Stimulated activated CD8-positive, alpha-beta memory T cell treated with anti-CD3 and anti-CD28 coated beads, Interleukin-15, amount 100 ng/mL, for 4 hours (primary cell): ENCODE results near the gene KHDC3L.
"Not testable (repeated sequence)": the region's sequence is repeated elsewhere in the genome, so short reads cannot be mapped to it uniquely, and the experiment has no call there.

ENCODE experiments used
- DNase-seq, 2 donors: peaks; one replicate each; pipeline ENCODE4 v3.0.0-alpha.2; 2020; ENCODE audit warnings: low read depth in 2 of 2

KHDC3L gene

DNA sequence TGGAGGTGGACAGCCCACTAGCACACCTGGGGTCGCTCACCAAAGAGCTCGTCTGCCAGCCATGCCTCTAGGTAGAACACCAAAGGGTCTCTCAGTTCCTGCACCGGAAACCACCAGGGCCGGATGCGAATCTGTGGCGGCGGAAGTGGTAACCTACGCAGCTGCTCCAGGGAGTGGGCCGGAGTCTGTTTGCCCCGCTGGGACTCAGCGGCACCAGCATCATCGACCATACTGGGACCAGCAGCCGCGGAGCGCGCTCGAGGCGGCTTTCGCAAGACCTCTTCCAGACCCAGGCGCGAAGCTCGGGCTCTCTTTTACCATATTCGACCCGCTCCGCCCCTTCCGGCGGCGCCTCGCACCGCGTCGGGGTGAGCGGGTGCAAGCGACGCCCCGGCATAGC is 7.1 kb downstream of the KHDC3L start, which contains the start of gene OOEP:
OOEP (minus strand) TSS at position 335 of the 400 bp plus-strand sequence; CDS start at position 230, 105 bp downstream.
- no peak for DNase-seq

GRCh38 chr6:73371984-73372383 is 9.5 kb downstream of the KHDC3L start:
- DNase-seq = no peak

DNA sequence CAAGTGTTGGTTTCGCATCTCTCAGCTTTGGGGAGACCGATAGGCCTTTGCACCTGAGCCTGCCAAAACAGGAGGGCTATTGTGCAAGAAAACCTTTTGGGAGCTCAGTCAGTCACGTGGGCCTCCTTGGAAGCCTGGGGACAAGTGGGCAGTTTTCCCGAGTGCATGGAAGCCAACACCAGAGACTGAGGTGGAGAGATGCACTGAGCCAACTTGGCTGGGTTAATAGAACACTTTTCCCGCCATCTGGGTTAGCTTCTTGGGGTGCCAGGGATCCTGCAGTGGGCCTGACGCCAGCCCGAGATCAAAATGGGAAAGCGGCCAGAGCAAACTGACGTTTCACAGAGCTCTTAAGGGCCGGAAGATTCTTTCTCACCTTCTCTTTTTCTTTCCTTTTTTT is 10.1 kb downstream of the KHDC3L start:
- DNase-seq = no peak

DNA sequence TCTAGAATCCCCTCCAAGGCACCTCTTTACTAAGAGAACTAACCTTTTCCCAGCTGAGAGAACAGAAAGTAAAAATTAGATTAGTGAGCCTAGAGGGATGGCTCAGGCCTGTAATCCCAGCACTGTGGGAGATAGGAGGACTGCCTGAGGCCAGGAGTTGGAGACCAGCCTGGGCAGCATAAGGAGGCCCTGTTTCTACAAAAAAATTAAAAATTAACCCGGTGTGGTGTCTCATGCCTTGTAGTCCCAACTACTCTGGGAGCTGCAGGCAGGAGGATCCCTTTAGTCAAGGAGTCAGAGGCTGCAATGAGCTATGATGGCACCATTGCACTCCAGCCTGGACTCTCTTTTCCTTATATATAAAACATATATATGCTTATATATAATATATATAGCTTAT is 12.8 kb downstream of the KHDC3L start:
- DNase-seq = no peak

- DNase-seq = no peak
These were observed 14.8 kb downstream of the KHDC3L start for GRCh38 chr6:73377225-73377624.

DNA sequence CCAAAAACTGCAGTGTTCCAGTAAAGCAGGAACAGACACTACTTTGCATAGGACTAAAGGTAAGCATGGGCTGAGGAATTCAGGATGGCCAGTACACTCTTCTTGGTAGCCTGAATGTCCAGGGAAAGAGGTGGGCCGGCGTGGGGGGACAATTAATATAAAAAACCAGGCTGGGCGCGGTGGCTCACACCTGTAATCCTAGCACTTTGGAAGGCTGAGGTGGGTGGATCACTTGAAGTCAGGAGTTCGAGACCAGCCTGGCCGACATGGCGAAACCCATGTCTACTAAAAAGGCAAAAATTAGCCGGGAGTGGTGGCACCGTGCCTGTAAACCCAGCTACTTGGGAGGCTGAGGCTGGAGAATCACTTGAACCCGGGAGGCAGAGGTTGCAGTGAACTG is 19.1 kb downstream of the KHDC3L start:
- DNase-seq = not testable (repeated sequence)

GRCh38 chr6:73382462-73383113 is 20.1 kb downstream of the KHDC3L start:
- DNase-seq = no peak

DNA sequence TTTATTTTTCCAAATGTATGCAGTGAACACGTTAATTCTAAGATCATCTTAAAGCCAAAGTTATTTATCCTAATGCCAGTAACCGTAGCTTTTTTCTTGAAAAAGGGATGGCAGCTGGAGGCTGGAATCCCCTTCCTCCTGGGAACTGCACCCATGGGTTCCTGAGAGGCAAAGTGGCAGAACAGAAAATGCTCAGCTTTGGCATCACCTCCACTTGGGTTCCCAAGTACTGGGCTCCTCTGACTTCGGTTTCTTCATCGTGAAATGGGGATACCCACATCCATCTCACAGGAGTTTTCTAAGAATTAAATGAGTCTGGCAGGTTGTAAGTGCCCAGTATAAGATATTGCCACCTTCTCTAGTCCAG is 26.0 kb downstream of the KHDC3L start:
- no peak for DNase-seq

DNA sequence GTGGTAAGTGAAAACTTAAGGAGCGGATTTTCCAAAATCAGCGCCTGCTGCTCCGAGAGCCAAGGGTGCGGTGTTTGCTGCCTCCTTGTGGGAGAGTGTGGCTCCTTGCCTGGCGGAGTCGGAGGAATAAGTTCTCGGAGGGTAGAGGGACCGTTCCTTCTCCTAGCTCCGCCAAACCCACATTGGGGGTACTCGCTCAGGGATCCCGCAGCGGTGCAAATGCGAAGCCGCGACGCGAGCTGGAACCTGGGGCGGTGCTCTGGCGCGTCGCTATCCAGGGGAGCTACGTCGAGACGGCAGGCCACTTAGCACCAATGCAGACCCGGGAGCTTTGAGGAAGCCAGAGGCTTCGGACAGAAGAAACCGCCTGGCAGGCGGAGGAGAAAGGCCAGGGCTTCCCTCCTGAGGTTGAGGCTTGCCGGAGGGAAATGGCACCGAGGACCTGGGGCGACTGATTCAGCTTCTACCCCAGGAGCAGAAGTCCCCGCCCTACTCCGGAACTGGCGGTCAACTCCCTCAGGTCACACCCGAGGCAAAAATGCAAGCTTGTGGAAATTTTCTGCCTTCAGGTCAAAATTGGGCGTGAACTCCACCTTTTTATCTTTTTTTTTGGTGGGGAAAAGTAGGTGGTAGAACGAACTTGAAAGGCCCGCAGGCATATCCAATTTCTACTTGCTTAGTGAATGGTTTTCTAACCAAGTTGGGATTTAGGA is 26.5 kb downstream of the KHDC3L start:
- peak; percentile 24 for DNase-seq

DNA sequence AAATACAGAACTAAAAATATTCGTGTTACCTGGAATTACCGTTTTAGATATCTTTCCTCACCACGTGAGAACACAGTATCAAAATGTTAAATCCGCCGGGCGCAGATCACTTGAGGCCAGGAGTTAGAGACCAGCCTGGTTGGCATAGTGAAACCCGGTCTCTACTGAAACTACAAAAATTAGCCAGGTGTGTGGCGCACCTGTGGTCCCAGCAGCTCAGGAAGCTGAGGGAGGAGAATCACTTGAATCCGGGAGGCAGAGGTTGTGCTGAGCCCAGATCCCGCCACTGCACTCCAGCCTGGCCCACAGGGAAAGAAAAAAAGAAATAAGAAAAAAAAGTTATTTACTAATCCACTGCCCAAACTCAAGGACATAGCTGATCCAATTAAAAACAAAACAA is 27.4 kb downstream of the KHDC3L start:
- DNase-seq = no peak

DNA sequence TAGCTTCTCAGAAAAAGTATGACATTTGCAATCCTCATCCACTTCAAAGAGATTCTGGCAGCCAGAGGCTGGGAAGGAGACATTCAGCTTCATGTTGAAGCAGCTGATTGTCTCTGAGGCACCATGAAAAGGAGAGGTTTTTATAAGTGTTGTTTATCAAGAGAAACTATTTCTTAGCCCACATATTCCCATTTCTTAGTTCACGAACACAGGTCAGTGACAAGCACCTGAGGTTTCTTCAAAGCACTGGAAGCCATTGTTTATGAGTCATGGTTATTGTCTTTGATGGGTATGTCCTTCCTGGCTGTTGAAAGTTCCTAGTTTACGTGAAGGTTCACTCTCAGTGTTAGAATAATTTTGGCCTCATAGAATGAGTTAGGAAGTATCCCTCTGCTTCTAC is 29.2 kb downstream of the KHDC3L start:
- no peak for DNase-seq

- DNase-seq = not testable (repeated sequence)
These were observed 29.7 kb downstream of the KHDC3L start for GRCh38 chr6:73392188-73392587.

- no peak for DNase-seq
These were observed 30.8 kb downstream of the KHDC3L start for GRCh38 chr6:73393278-73393677.

DNA sequence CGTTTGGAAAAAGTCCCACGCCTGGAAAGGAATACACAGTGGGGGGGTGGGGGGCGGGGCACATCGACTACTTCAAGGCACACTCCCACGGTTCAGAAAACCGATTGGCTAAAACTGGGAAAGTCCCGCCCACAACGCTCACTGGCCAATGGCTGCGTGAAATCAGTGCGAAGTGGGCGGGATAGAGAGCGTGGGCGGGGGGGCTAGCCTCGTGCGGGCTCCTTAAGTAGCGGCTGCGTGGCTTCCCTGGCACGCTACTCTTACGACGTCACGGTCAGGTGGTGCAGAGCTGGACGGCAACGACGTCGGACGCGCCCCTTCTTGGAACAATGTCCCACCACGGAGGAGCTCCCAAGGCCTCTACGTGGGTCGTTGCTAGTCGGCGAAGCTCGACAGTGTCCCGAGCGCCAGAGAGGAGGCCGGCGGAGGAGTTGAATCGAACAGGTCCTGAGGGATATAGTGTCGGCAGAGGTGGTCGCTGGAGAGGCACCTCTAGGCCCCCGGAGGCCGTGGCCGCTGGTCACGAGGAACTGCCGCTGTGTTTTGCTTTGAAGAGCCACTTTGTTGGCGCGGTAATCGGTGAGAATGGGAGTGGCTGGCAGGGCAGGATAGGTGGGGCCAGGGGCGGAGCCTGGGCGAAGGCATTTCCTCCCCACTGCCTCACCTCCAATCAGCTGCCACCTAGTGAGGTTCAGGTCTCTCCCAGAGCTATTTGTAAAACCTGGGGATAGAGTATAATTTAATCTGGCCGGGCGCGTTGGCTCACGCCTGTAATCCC is 32.3 kb downstream of the KHDC3L start, which contains the start of gene DDX43:
DDX43 (plus strand) TSS at position 252 of the 778 bp plus-strand sequence; CDS start at position 330, 78 bp downstream.
- peak in 1 of 2 donors; percentile 17 for DNase-seq

- DNase-seq = no peak
These were observed 33.4 kb downstream of the KHDC3L start for GRCh38 chr6:73395875-73396274.

DNA sequence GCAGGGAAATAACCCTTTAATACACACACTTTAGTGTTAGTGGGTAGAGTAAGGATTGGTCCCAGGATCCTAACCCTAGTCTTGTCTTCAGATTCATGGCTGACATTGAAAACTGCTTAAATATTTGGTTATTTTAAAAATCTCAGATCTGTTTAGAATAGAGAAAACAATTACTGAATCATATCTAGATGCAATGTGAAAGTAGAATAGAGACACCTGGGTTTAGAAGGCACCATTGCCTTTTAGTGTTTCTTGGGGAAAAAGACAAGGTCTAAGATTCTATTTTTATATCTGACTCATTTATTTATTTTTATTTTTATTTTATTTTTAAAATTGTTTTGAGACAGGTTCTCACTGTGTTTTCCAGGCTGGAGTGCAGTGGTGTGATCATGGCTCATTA is 38.2 kb downstream of the KHDC3L start:
- DNase-seq = no peak

- no peak for DNase-seq
These were observed 46.9 kb downstream of the KHDC3L start for GRCh38 chr6:73409395-73409794.

DNA sequence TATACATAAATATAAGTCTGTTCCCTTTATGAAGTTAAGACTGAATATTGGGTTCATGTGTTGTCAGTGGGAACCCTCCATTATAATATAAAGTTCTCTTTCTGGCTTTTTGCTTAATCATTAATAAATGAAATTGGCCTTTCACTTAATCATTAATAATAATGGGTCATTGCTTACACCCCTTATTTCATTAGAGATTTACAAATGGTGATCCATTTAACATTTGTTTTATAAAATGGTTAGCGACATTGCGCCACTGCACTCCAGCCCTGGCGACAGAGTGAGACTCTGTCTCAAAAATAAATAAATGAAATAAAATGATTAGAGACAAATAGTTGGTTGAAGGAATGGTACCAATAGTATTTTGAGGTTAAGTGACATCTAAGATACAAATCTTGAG is 50.6 kb downstream of the KHDC3L start:
- no peak for DNase-seq
